HG03442 (cell line): ENCODE results near the gene ASB5.
"Not testable (repeated sequence)": the region's sequence is repeated elsewhere in the genome, so short reads cannot be mapped to it uniquely, and the experiment has no call there.

ENCODE experiments used
- ATAC-seq: cut with Tn5 transposase; IDR thresholded peaks from one replicate; pipeline ENCODE4 v1.9.1; 2021; ENCODE audit warnings: mild to moderate bottlenecking, moderate library complexity; ENCODE audit not compliant: unreplicated experiment

Gene ASB5

GRCh38 chr4:176268963-176269362 lies at the start of gene ASB5:
TSS of gene ASB5 (minus strand) at chr4:176269222. CDS start at chr4:176269108, 114 bp downstream.
- ATAC-seq: no peak

GRCh38 chr4:176313596-176314336 lies 44.7 kb upstream of the ASB5 start:
- no peak for ATAC-seq

DNA sequence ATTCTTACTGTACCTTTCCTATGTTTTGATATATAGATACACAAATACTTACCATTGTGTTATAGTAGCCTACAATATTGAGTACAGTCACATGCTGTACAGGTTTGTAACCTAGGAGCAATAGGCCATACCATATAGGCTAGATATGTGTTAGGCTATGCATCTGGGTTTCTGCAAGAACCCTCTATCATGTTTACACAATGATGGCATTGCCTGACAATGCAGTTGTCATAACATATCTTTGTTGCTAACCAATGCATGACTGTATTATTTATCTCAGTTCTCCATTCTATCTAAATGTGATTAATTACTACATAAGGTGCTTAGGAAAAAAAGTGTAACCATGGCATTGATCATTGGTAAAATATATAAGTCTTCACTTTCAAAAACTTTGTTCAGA lies 40.8 kb upstream of the ASB5 start:
- no peak for ATAC-seq

GRCh38 chr4:176309046-176309445 lies 40.0 kb upstream of the ASB5 start:
- peak; percentile 98 for ATAC-seq

DNA sequence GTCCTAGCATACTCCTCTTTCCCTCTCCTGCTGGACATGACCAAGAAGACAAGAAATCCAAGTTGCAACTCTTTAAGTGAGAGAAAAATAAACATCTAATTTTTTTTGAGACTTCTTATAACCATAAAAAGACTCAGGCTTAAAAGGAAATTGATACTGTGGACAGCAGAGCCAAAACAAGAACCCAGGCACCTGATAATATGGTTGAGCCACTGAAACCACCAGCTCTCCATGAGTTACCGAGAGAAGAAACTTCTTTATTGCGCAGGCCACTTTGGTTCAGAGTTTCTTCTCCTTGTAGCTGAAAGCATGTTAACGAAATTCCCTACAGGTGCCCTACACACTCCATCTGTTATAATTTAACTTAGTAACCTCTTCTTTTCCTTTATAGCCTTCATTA lies 39.4 kb upstream of the ASB5 start:
- ATAC-seq: peak; percentile 49

DNA sequence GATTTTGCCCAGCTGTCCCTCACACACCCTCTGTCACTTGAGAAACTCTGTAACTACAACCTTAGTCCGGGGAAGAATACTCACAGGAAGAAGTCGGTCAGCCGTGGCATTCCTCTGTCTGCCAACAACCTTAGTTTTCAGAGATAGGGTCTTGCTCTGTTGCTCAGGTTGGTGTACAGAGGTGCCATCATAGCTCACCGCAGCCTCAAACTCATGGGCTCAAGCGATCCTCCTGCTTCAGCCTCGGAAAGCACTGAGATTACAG lies 38.6 kb upstream of the ASB5 start:
- no peak for ATAC-seq

DNA sequence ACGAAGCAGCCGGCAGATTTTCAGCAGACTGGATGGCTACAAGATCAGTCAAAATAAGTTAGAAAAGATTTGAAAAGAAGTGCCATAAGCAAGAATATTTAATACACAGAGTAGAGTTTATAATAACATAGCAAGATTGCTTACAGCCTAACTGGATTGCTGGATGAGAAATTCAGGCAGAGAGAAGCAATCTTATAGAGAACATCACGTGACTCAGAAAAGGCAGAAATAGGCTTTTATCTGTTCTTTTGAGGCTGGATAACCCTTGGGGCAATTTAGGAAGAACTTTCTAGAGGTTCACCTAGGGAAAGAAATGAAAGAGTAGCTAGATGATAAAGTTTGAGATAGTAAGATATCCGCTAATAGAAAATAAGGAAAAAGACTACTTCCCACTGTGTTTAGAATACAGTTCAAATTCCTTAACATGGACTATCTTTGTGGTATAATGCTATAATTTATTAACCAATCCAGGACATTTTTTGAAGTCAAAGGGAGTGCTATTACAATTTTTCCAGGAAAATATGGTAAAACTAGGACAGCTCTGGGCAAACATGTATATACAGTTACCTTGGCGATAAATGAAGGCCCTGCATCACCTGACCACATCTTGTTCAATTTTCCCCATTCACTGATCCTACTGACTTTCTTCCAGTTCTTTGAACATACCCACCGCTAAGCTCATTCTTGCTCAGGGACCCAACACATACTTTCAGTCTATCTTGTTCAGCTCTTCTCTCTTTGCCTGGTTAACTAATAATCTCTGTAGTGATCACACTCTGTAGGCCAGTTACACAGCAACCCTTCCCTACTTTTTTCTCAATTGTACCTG lies 38.0 kb upstream of the ASB5 start:
- no peak for ATAC-seq

GRCh38 chr4:176303938-176304337 lies 34.9 kb upstream of the ASB5 start:
- ATAC-seq: no peak

- no peak for ATAC-seq
These were observed 33.6 kb upstream of the ASB5 start for GRCh38 chr4:176302283-176303275.

DNA sequence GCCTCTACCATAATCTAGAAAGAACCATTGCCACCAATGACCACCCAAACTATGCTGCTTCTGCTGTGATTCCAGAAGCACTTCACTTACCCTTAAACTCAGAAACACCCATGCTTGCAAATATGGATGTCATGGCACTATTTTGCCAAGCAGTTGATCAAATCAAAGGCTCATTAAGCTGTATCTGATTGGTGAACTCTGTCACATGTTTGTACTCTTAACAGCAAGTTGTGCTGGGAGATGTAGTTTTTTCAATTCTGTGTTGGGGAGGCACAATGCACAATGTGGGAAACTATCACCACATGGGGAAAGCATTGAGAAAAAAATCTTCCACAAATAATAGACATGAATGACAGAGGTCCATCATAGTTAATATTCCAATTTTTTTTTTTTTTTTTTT lies 31.5 kb upstream of the ASB5 start:
- no peak for ATAC-seq

DNA sequence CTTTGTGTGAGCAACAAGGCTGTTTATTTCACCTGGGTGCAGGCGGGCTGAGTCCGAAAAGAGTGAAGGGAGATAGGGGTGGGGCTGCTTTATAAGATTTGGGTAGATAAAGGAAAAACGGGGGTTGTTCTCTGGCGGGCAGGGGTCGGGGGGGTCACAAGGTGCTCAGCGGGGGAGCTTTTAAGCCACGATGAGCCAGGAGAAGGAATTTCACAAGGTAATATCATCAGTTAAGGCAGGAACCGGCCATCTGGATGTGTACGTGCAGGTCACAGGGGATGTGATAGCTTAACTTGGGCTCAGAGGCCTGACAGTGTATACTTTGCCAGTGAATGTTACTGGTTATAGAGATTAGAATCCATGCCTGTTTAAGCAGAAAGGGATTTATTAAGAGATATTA lies 31.0 kb upstream of the ASB5 start:
- ATAC-seq: no peak

GRCh38 chr4:176298664-176299063 lies 29.6 kb upstream of the ASB5 start:
- no peak for ATAC-seq

GRCh38 chr4:176295907-176296306 lies 26.9 kb upstream of the ASB5 start:
- ATAC-seq: not testable (repeated sequence)

DNA sequence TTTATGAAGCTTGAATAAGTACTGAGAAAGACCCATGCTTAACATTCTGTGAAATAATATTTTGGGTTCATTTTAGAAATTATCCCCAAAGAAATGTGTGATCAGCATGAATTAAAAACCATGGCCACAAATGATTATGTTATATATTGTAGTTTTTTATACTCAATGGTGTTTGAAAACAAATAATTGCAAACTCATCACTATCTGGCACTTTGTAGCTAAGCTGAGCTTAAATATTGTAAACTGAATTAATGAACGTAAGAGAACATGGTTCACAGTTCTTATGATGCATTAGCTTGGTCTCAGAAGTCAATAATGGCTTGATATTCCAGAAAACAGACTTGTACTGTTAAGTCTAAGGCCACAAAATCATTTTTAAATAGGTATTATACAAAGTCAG lies 24.6 kb upstream of the ASB5 start:
- ATAC-seq: no peak

DNA sequence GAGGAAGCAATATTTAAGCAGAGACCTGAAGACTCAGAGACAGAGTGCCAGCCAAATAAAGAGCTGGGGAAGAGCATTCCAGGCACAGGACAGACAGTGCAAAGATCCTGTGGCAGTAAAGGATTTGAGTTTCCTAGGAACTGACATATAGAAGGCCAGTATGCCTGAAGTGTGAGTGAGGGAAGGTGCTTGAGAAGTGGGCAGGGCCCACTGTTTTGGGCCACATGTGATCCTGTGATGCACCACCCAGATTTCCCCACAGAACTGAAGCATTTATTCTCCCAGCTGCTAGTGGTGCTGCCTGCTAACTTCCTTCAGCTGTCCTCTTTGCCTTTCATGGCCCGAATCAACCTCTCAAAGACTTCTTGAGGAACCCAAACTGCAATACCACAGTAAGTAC lies 23.9 kb upstream of the ASB5 start:
- no peak for ATAC-seq

DNA sequence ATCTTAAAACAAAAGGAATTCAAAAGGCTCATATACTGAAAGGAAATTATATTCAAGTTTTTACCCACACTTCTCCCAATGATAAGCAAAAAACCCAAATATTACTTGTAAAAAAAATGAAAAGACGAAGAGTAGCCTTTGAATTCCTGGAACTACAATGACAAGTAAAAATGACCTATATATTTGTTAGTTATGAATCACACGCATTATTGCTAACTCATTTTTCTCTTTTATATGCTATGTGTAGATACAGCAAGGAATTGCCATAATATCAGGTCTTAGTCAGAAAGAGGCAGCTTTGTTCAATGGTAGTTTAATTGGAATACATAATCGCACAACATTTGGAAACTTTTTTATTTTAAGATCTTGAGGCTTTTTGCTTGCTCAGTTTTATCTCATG lies 22.7 kb upstream of the ASB5 start:
- ATAC-seq: no peak

- no peak for ATAC-seq
These were observed 21.5 kb upstream of the ASB5 start for GRCh38 chr4:176290520-176290919.

GRCh38 chr4:176289561-176289960 lies 20.5 kb upstream of the ASB5 start:
- no peak for ATAC-seq

- no peak for ATAC-seq
These were observed 19.0 kb upstream of the ASB5 start for GRCh38 chr4:176288020-176288419.

DNA sequence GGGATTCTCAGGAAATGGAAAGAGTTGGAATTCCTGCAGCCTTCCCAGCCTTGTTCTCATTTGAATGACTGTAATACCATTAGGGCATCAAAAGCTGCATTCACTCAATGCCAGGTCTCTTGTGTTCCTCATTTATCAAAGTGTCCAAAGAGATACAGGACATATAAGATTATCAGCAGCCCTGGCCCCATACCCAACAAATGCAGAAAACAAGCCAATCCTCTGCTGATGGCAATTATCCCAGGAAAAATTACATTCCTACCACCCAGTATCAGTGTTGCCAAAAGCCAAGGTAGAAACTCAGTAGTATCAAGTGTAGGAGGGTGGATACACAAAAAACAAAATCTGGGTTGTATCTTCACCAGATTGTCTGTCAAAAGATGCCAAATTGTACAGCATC lies 18.5 kb upstream of the ASB5 start:
- ATAC-seq: no peak

DNA sequence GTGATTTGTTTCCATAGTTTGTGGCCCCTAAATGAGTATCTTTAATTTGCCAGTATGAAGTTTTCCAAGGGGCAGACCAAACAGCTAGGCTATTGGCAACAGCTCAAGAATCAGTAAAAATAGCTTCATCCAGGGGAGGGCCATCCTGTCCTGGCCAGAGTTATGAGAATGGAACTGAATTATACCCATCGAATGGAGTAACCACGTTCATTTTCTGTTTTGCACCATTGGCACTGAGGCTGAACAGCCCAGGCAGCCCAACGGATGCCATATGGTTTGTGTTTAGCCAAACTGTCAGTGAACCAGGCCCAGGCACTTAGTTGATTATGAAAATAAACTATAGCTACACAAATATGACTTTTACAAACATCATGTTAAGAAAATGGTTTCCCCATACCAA lies 17.7 kb upstream of the ASB5 start:
- ATAC-seq: no peak
